Lower lobe of right lung (tissue), 2 donors: Measurements from ENCODE around the gene ZNF343. TPM values are rescaled to one million over a fixed set of nuclear protein-coding genes. Genes with fewer than 3 reads are reported as not detected.

Experiments used
- ATAC-seq, 2 donors: fragments of 200-7000 bp; cut with Tn5 transposase; one replicate each; pipeline ENCODE4 v1.9.1; 2020 to 2022; ENCODE audit warnings: mild to moderate bottlenecking in 2 of 2, moderate library complexity in 2 of 2
- DNase-seq: peaks from one replicate; pipeline ENCODE4 v3.0.0-alpha.2; 2020
- H3K27ac ChIP-seq: fragments of 200-600 bp; one replicate; pipeline ENCODE4 v1.8.0; 2022
- H3K27me3 ChIP-seq: fragments of 200-600 bp; one replicate; pipeline ENCODE4 v1.8.0; 2022; ENCODE audit warnings: low read depth
- H3K36me3 ChIP-seq: fragments of 200-600 bp; one replicate; pipeline ENCODE4 v1.8.0; 2022; ENCODE audit warnings: mild to moderate bottlenecking
- H3K4me1 ChIP-seq: fragments of 200-600 bp; one replicate; pipeline ENCODE4 v1.8.0; 2022
- H3K4me3 ChIP-seq: fragments of 200-600 bp; one replicate; pipeline ENCODE4 v1.8.0; 2022; ENCODE audit warnings: mild to moderate bottlenecking
- H3K9me3 ChIP-seq: fragments of 200-600 bp; one replicate; pipeline ENCODE4 v1.8.0; 2022
- intact Hi-C: fragments of 100-400 bp; cut with DNase I; formaldehyde crosslinking; loops from one replicate; pipeline ENCODE4 v1.11.0; 2022
- total RNA-seq: library from RNA; stranded (reverse); fragmentation: NEBNext Ultra II Directional; extraction: Animal tissue kit (Norgen Biotek cat#: 25700); gene quantifications from one replicate; pipeline ENCODE4 v1.2.1, GENCODE V29; 2021
- TF ChIP-seq, protein P1 (sequence below): fragments of 200-600 bp; IDR thresholded peaks from one replicate; pipeline ENCODE4 v1.8.0; 2022; ENCODE audit warnings: antibody characterized with exemption, mild to moderate bottlenecking
- donor health status: DM: no; HTN: yes; CAD: no; lungs with severe emphysema.

Gene ZNF343
- total RNA-seq, 1 donor from 2014 or later = 8.8 TPM

DNA sequence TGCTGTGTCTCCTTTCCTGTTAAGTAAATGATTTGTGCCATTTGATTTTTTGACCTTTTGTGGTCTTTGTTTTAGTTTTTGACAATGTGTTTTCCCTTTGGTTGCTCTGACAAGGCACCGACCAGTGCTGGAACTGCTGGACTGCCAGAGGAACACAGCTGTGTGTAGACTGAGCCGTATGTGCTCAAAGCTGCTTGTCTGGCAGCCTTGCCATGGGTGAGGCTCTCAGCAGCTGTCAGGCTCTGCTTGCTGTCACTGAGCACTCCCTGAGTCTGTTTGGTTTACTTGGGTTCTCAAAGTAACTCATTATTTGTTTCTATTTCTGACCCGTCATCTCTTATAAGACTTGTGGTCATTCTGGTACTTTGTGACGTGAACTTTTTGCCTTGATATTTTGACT is 23.1 kb downstream of the ZNF343 start:
- Histone ChIP-seq H3K27me3 (no peaks in the 10 kb centered on the region), H3K9me3 (no peaks in the 10 kb centered on the region), H3K4me1 (no peaks in the 10 kb centered on the region), H3K36me3 (peaks cover 92% of the 10 kb centered on the region), H3K27ac (no peak overlapping the region), H3K4me3 (no peak overlapping the region)
- ATAC-seq (peak; percentile 68 to 78), DNase-seq (no peak)
- intact Hi-C loops = no loop called here
- TF ChIP-seq, protein P1, sequence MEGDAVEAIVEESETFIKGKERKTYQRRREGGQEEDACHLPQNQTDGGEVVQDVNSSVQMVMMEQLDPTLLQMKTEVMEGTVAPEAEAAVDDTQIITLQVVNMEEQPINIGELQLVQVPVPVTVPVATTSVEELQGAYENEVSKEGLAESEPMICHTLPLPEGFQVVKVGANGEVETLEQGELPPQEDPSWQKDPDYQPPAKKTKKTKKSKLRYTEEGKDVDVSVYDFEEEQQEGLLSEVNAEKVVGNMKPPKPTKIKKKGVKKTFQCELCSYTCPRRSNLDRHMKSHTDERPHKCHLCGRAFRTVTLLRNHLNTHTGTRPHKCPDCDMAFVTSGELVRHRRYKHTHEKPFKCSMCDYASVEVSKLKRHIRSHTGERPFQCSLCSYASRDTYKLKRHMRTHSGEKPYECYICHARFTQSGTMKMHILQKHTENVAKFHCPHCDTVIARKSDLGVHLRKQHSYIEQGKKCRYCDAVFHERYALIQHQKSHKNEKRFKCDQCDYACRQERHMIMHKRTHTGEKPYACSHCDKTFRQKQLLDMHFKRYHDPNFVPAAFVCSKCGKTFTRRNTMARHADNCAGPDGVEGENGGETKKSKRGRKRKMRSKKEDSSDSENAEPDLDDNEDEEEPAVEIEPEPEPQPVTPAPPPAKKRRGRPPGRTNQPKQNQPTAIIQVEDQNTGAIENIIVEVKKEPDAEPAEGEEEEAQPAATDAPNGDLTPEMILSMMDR = no peak

DNA sequence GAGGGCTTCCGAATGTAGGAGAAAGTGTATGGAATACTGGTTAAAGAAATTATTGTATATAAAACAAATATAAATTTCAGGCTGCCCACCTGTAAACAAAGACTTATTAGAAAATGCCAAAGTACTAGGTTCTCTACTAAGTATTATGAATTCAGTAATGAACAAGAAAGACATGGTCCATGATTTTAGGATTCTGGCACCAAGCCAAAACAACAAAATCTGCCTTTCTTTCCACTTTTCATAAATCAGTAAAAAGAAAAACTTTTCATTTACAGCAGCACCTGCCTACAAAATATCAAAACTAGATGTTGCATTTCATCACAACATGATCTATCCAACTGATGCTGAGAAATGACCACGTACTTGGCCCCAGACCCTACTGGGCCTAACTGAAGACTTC is 23.6 kb downstream of the ZNF343 start:
- DNase-seq (no peak), ATAC-seq (no peak)
- intact Hi-C loops = no loop called here
- Histone ChIP-seq H3K27ac (no peak overlapping the region), H3K9me3 (no peaks in the 10 kb centered on the region), H3K27me3 (no peaks in the 10 kb centered on the region), H3K36me3 (peaks cover 87% of the 10 kb centered on the region), H3K4me3 (no peak overlapping the region), H3K4me1 (no peaks in the 10 kb centered on the region)
- TF ChIP-seq, protein P1 = no peak

DNA sequence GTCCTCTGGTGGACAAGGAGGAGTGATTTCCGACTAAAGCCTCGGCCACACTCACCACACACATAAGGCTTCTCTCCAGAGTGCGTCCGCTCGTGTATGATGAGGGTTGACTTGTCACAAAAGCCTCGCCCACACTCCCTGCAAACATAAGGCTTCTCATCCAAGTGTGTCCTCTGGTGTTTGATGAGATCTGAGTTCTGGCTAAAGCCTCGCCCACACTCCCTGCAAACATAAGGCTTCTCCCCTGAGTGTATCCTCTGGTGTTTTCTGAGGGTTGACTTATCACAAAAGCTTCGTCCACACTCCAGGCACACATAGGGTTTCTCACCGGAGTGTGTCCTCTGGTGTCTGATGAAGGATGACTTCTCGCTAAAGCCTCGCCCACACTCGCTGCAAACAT is 25.2 kb downstream of the ZNF343 start:
- no peak for ATAC-seq
- Histone ChIP-seq H3K36me3 (peaks cover 71% of the 10 kb centered on the region), H3K27me3 (no peaks in the 10 kb centered on the region), H3K4me3 (no peak overlapping the region), H3K4me1 (no peaks in the 10 kb centered on the region), H3K27ac (no peak overlapping the region), H3K9me3 (no peaks in the 10 kb centered on the region)
- TF ChIP-seq, protein P1 = no peak
- intact Hi-C loops = no loop called here
- no peak for DNase-seq

DNA sequence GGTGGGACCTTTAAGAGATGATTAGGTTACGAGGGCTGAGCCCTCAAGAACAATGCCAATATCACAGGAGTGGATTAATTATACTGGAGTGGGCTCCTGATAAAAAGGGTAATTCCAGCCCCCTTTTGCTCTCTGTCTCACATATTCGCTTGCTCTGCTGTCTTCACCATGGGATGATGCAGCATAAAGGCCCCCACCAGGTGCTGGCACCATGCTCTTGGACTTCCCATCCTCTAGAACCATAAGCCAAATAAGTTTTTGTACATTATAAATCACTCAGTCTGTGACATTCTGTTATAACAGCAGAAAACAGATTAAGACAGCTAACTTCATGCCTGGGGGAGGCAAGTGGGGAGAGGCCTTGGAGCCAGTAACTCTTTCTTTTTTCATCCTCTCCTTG is 28.3 kb downstream of the ZNF343 start:
- DNase-seq = no peak
- H3K4me3 ChIP-seq = no peak overlapping the region
- H3K9me3 ChIP-seq = no peaks in the 10 kb centered on the region
- intact Hi-C loops = no loop called here
- H3K27ac ChIP-seq = no peak overlapping the region
- ATAC-seq = no peak
- no peaks in the 10 kb centered on the region for H3K27me3 ChIP-seq
- peaks cover 42% of the 10 kb centered on the region for H3K36me3 ChIP-seq
- TF ChIP-seq, protein P1 = no peak
- H3K4me1 ChIP-seq = no peaks in the 10 kb centered on the region

DNA sequence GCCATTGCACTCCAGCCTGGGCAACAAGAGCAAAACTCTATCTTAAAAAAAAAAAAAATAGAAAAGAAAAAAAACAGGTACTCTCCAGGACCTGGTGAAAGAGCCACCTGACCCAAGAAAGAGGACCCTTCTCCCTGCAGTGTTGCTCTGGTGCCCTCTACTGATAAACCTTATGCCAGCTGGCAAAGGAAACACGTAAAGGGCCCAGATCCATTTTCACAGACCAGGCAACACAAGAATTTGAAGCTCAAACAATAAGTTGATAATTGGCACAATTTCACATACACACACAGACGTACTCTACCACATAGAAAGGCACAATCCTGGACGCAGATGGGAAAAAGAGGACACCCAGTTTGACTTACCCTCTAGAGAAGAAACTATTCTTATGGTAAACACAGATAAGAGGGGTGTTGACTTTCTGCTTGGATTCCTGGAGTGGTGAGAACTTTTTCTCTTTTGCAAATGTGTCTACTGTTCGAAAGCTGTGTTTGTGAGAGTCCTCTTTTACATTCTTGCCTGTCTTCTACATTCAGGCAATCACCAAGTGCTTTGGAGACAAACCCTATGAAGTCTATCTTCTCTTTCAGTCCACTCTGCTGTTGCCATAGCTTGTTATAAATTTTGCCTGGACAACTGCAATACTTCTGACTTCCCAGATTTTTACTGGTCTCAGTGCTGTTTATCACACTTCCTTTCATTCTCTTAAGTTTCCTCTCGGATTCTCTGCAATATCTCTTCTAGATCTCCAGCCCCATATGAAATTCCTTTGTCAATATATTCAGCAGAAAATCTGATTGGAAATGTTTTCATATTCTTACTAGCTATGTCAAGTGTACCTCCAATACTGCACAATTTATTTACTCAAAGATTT is 31.7 kb downstream of the ZNF343 start:
- intact Hi-C loops = no loop called here
- no peak overlapping the region for H3K4me3 ChIP-seq
- no peaks in the 10 kb centered on the region for H3K9me3 ChIP-seq
- peaks cover 8% of the 10 kb centered on the region for H3K36me3 ChIP-seq
- TF ChIP-seq, protein P1 = peak; percentile 14
- peak overlapping the region; percentile 9 for H3K27ac ChIP-seq
- DNase-seq = no peak
- no peaks in the 10 kb centered on the region for H3K4me1 ChIP-seq
- no peaks in the 10 kb centered on the region for H3K27me3 ChIP-seq
- ATAC-seq = no peak
